Tibial nerve (tissue), 4 donors: ENCODE measurements around the gene CDH16. TPM values are rescaled to one million over a fixed set of nuclear protein-coding genes. Genes with fewer than 3 reads are reported as not detected.

Experiments
- DNase-seq, 2 donors: peaks; one replicate each; pipeline ENCODE4 v3.0.0-alpha.2; 2019; ENCODE audit warnings: low spot score in 2 of 2
- H3K27ac ChIP-seq, 4 donors: fragments of 200-600 bp; sonication (generic) in 3 of 4; one replicate each; pipeline ENCODE4 v1.5.1; 2017 to 2019; ENCODE audit warnings: mild to moderate bottlenecking in 1 of 4
- H3K27me3 ChIP-seq, 2 donors: fragments of 200-600 bp; sonication (generic) in 1 of 2; one replicate each; pipeline versions ENCODE4 v1.5.1 to v1.6.0; 2017 to 2019
- H3K36me3 ChIP-seq, 3 donors: fragments of 200-600 bp; sonication (generic); one replicate each; pipeline ENCODE4 v1.5.1; 2018 to 2019
- H3K4me1 ChIP-seq, 4 donors: fragments of 200-600 bp; sonication (generic) in 3 of 4; one replicate each; pipeline ENCODE4 v1.5.1; 2017 to 2019
- H3K4me3 ChIP-seq, 4 donors: fragments of 200-600 bp; sonication (generic) in 3 of 4; one replicate each; pipeline ENCODE4 v1.5.1; 2017 to 2019; ENCODE audit warnings: mild to moderate bottlenecking in 1 of 4, moderate library complexity in 1 of 4
- H3K9me3 ChIP-seq, 4 donors: fragments of 200-600 bp; sonication (generic) in 3 of 4; one replicate each; pipeline ENCODE4 v1.5.1; 2017 to 2019
- CTCF ChIP-seq, 5 experiments: fragments of 200-600 bp in 3 of 5; fragments of 450-650 bp in 2 of 5; sonication (generic) in 3 of 5; IDR thresholded peaks; one replicate each; pipeline ENCODE4 v1.5.1; 2016 to 2019; ENCODE audit warnings: antibody characterized with exemption in 5 of 5, mild to moderate bottlenecking in 3 of 5, moderate library complexity in 2 of 5
- EP300 ChIP-seq, 2 donors: sonication (generic); formaldehyde crosslinking; IDR thresholded peaks; one replicate each; pipeline ENCODE4 v1.6.1; 2017; ENCODE audit warnings: antibody characterized with exemption in 2 of 2, mild to moderate bottlenecking in 1 of 2
- POLR2A ChIP-seq, 2 donors: fragments of 450-650 bp; IDR thresholded peaks; one replicate each; pipeline ENCODE4 v1.6.1; 2017; ENCODE audit warnings: antibody characterized with exemption in 2 of 2, mild to moderate bottlenecking in 2 of 2, moderate library complexity in 2 of 2
- WGBS, 2 donors: methylation state at CpG; one replicate each; pipeline ENCODE4 v1.1.5; 2018; 5-methylcytosine and 5-hydroxymethylcytosine counted together
- total RNA-seq, 4 donors: library from RNA; depleted of rRNA; stranded (reverse); fragments of >200 nt; gene quantifications; one replicate each; pipeline ENCODE4 v1.1.0, GENCODE V29; 2016

The CDH16 gene
- total RNA-seq, 4 donors from 2014 or later = 0.30 to 2.5 (median 1.4) TPM

- 48 to 55% methylated on average over 8 to 14 of the region's 14 CpGs for WGBS, 2 donors
These were observed 15.8 kb downstream of the CDH16 start for GRCh38 chr16:66902648-66903543.

GRCh38 chr16:66901626-66902025 lies 17.1 kb downstream of the CDH16 start:
- 88 to 92% methylated on average over 10 of the region's 10 CpGs for WGBS, 2 donors

More at GRCh38 chr16:66902648-66903543, 15.8 kb downstream of the CDH16 start:
- Histone ChIP-seq H3K27ac (peak overlapping the region; percentile 16 to 77 (median 52)), H3K9me3 (no peaks in the 10 kb centered on the region), H3K4me3 (no peak overlapping the region), H3K4me1 (peaks cover 0 to 68% (median 31%) of the 10 kb centered on the region in 4 donors), H3K36me3 (no peaks in the 10 kb centered on the region), H3K27me3 (no peaks in the 10 kb centered on the region)
- DNase-seq = no peak
- TF ChIP-seq POLR2A (IDR thresholded peaks at IDR 0.05) = no peak
- TF ChIP-seq EP300 (IDR thresholded peaks at IDR 0.05) = no peak
- TF ChIP-seq CTCF (IDR thresholded peaks at IDR 0.05) = no peak

GRCh38 chr16:66900721-66901441 lies 17.8 kb downstream of the CDH16 start:
- Histone ChIP-seq H3K36me3 (no peaks in the 10 kb centered on the region), H3K4me3 (no peak overlapping the region), H3K27ac (peak overlapping the region; percentile 62 to 88 (median 82)), H3K9me3 (no peaks in the 10 kb centered on the region), H3K27me3 (no peaks in the 10 kb centered on the region), H3K4me1 (peaks cover 0 to 82% (median 33%) of the 10 kb centered on the region in 4 donors)
- 40 to 44% methylated on average over 7 of the region's 7 CpGs for WGBS, 2 donors
- TF ChIP-seq EP300 (IDR thresholded peaks at IDR 0.05) (no peak), POLR2A (IDR thresholded peaks at IDR 0.05) (no peak), CTCF (IDR thresholded peaks at IDR 0.05) (no peak)
- DNase-seq = no peak

More at GRCh38 chr16:66901626-66902025, 17.1 kb downstream of the CDH16 start:
- H3K9me3 ChIP-seq = no peaks in the 10 kb centered on the region
- no peak for TF ChIP-seq EP300 (IDR thresholded peaks at IDR 0.05)
- TF ChIP-seq POLR2A (IDR thresholded peaks at IDR 0.05) = no peak
- TF ChIP-seq CTCF (IDR thresholded peaks at IDR 0.05) = no peak
- peak overlapping the region; percentile 27 to 88 (median 82) for H3K27ac ChIP-seq
- H3K4me1 ChIP-seq = peaks cover 0 to 77% (median 33%) of the 10 kb centered on the region in 4 donors
- DNase-seq = no peak
- no peaks in the 10 kb centered on the region for H3K27me3 ChIP-seq
- H3K4me3 ChIP-seq = no peak overlapping the region
- H3K36me3 ChIP-seq = no peaks in the 10 kb centered on the region

- Histone ChIP-seq H3K36me3 (no peaks in the 10 kb centered on the region), H3K27ac (peak overlapping the region; percentile 62 to 88 (median 82)), H3K4me1 (peaks cover 0 to 82% (median 30%) of the 10 kb centered on the region in 4 donors), H3K4me3 (no peak overlapping the region), H3K9me3 (no peaks in the 10 kb centered on the region), H3K27me3 (no peaks in the 10 kb centered on the region)
- DNase-seq = peak; percentile 65 to 82
- no peak for TF ChIP-seq CTCF (IDR thresholded peaks at IDR 0.05)
- TF ChIP-seq EP300 (IDR thresholded peaks at IDR 0.05) = peak in 1 of 2 donors; percentile 49
- whole genome bisulfite sequencing, 2 donors = 15 to 25% methylated on average over 9 of the region's 9 CpGs
These were observed 18.6 kb downstream of the CDH16 start for GRCh38 chr16:66899945-66900710.
